ENCODE data around the gene GPX6. TPM values are rescaled to one million over a fixed set of nuclear protein-coding genes. Genes with fewer than 3 reads are reported as not detected.

The GPX6 gene
- polyA plus RNA-seq, 3 donors = not detected

DNA sequence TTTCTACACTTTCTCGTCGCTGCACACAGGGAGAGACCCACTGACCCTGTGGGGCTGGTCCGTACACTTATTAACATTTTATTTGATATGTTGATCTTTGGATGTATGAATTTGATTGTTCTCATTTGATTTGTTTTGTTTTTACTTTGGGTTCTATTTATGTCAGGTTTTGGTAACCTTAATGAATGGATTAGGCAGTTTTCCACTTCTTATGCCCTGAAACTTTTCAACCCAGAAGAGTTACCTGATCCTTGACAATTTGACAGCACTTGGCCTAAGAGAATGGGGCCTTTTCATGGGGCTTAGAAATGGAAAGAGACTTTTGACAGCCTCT, 23.6 kb downstream of the GPX6 start:
- H3K79me2 ChIP-seq (ENCODE audit: insufficient read depth, low read length) = no peaks in the 10 kb centered on the region
- no peaks in the 10 kb centered on the region for H3K36me3 ChIP-seq (replicated peaks in 1 of 2; ENCODE audit: control insufficient read depth in 1 of 2, insufficient read depth in 2 of 2, low read length in 2 of 2)
- Mint-ChIP-seq H3K9me3 (peaks cover 0 to 12% (median 7%) of the 10 kb centered on the region in 7 donors), H3K27ac (no peak overlapping the region), H3K4me1 (peaks cover 13% of the 10 kb centered on the region), H3K36me3 (no peaks in the 10 kb centered on the region), H3K27me3 (ENCODE audit: low read depth in 3 of 3) (peaks cover 50 to 69% (median 54%) of the 10 kb centered on the region in 3 donors), H3K4me3 (peak overlapping the region in 1 of 2 donors; percentile 27)
- no peak for DNase-seq
- H3K9me3 ChIP-seq (replicated peaks in 1 of 2; ENCODE audit: control insufficient read depth in 1 of 2, insufficient read depth in 1 of 2, low read length in 2 of 2) = no peaks in the 10 kb centered on the region
- no peak overlapping the region for H3K4me3 ChIP-seq (replicated peaks in 1 of 3; ENCODE audit: low read depth in 2 of 3, low read length in 3 of 3)
- H3K4me2 ChIP-seq (replicated peaks; ENCODE audit: extremely low read depth, low read length, poor library complexity, severe bottlenecking) = no peak overlapping the region
- no peak overlapping the region for H2AFZ ChIP-seq (ENCODE audit: insufficient read depth, low read depth, low read length, poor library complexity, severe bottlenecking)
- H3K27ac ChIP-seq (ENCODE audit: low read depth in 1 of 2, low read length in 2 of 2) = no peak overlapping the region
- no peak for TF ChIP-seq CTCF (IDR thresholded peaks at IDR 0.05)
- H3K27me3 ChIP-seq (ENCODE audit: control insufficient read depth in 2 of 2, insufficient read depth in 2 of 2, low read length in 2 of 2) = peaks cover 32 to 51% of the 10 kb centered on the region in 2 donors
- H3K4me1 ChIP-seq (ENCODE audit: control insufficient read depth in 1 of 2, insufficient read depth in 2 of 2, low read length in 2 of 2) = peaks cover 0 to 4% of the 10 kb centered on the region in 2 donors
- no peak overlapping the region for H3K9ac ChIP-seq (ENCODE audit: insufficient read depth, low read length, poor library complexity, severe bottlenecking)
- no peaks in the 10 kb centered on the region for H4K20me1 ChIP-seq (ENCODE audit: insufficient read depth, low read length)
- intact Hi-C loops (cut with micrococcal nuclease) = no loop called here
- no CpG with 5 or more reads among the region's 3 CpGs for WGBS (ENCODE audit: insufficient coverage)

GRCh38 chr6:28490205-28490890, 25.2 kb downstream of the GPX6 start:
- no peak for DNase-seq
- Histone ChIP-seq H3K4me1 (ENCODE audit: control insufficient read depth in 1 of 2, insufficient read depth in 2 of 2, low read length in 2 of 2) (peaks cover 0 to 4% of the 10 kb centered on the region in 2 donors), H3K4me2 (replicated peaks; ENCODE audit: extremely low read depth, low read length, poor library complexity, severe bottlenecking) (peak overlapping the region; percentile 43), H3K27ac (ENCODE audit: low read depth in 1 of 2, low read length in 2 of 2) (no peak overlapping the region), H3K36me3 (replicated peaks in 1 of 2; ENCODE audit: control insufficient read depth in 1 of 2, insufficient read depth in 2 of 2, low read length in 2 of 2) (no peaks in the 10 kb centered on the region), H3K27me3 (ENCODE audit: control insufficient read depth in 2 of 2, insufficient read depth in 2 of 2, low read length in 2 of 2) (peaks cover 32 to 51% of the 10 kb centered on the region in 2 donors), H2AFZ (ENCODE audit: insufficient read depth, low read depth, low read length, poor library complexity, severe bottlenecking) (peak overlapping the region; percentile 57), H3K4me3 (replicated peaks in 1 of 3; ENCODE audit: low read depth in 2 of 3, low read length in 3 of 3) (peak overlapping the region in 1 of 3 experiments; percentile 37), H3K9ac (ENCODE audit: insufficient read depth, low read length, poor library complexity, severe bottlenecking) (no peak overlapping the region), H3K9me3 (replicated peaks in 1 of 2; ENCODE audit: control insufficient read depth in 1 of 2, insufficient read depth in 1 of 2, low read length in 2 of 2) (peaks cover 0 to 2% of the 10 kb centered on the region in 2 donors), H4K20me1 (ENCODE audit: insufficient read depth, low read length) (no peaks in the 10 kb centered on the region), H3K79me2 (ENCODE audit: insufficient read depth, low read length) (no peaks in the 10 kb centered on the region)
- H3K4me3 Mint-ChIP-seq = peak overlapping the region in 1 of 2 donors; percentile 71
- H3K9me3 Mint-ChIP-seq = peaks cover 2 to 17% (median 8%) of the 10 kb centered on the region in 7 donors
- H3K4me1 Mint-ChIP-seq = peaks cover 13% of the 10 kb centered on the region
- 0% methylated on average over 7 of the region's 23 CpGs for WGBS (ENCODE audit: insufficient coverage)
- no peaks in the 10 kb centered on the region for H3K36me3 Mint-ChIP-seq
- TF ChIP-seq CTCF (IDR thresholded peaks at IDR 0.05) = no peak
- peak overlapping the region in 1 of 7 donors; percentile 5 for H3K27ac Mint-ChIP-seq
- H3K27me3 Mint-ChIP-seq (ENCODE audit: low read depth in 3 of 3) = peaks cover 52 to 69% (median 52%) of the 10 kb centered on the region in 3 donors
- intact Hi-C loops (cut with micrococcal nuclease) = no loop called here

Measured in CD14-positive monocyte (primary cell).